Dendritic cell treated with granulocyte-macrophage colony-stimulating factor and Interleukin-4, amounts not matched to agents 40 ng/mL and 50 ng/mL, for 4 days (primary cell): Measurements from ENCODE around the gene TRIP4.
"Not testable (repeated sequence)": the region's sequence is repeated elsewhere in the genome, so short reads cannot be mapped to it uniquely, and the experiment has no call there.

Source experiments
- H3K27ac Mint-ChIP-seq: one replicate; pipeline ENCODE4 v1.8.0; 2022; ENCODE audit warnings: mild to moderate bottlenecking, mixed read lengths
- H3K27me3 Mint-ChIP-seq: one replicate; pipeline ENCODE4 v1.8.0; 2022; ENCODE audit warnings: mild to moderate bottlenecking, mixed read lengths
- H3K36me3 Mint-ChIP-seq: one replicate; pipeline ENCODE4 v1.8.0; 2022; ENCODE audit warnings: low read depth, mixed read lengths
- H3K4me1 Mint-ChIP-seq: one replicate; pipeline ENCODE4 v1.8.0; 2022; ENCODE audit warnings: low read depth, mixed read lengths
- H3K4me3 Mint-ChIP-seq: one replicate; pipeline ENCODE4 v1.8.0; 2022; ENCODE audit warnings: mild to moderate bottlenecking, moderate library complexity, mixed read lengths
- H3K9me3 Mint-ChIP-seq: one replicate; pipeline ENCODE4 v1.8.0; 2022; ENCODE audit warnings: mixed read lengths
- intact Hi-C: fragments of 100-400 bp; cut with micrococcal nuclease; formaldehyde crosslinking; loops from one replicate; pipeline ENCODE4 v1.15.0; 2022

Gene TRIP4

GRCh38 chr15:64356710-64357040 is 31.0 kb upstream of the TRIP4 start:
- H3K4me1 Mint-ChIP-seq, result peaks cover 23% of the 10 kb centered on the region
- H3K4me3 Mint-ChIP-seq, result peak overlapping the region; percentile 98
- intact Hi-C loops, result loop anchor here (1.0 to 10.0 kb wide), 2 partner anchors 31 to 152 kb away; partner anchors contain the start of gene TRIP4
- no peaks in the 10 kb centered on the region for H3K9me3 Mint-ChIP-seq
- H3K27ac Mint-ChIP-seq, result peak overlapping the region; percentile 94
- peaks cover 19% of the 10 kb centered on the region for H3K36me3 Mint-ChIP-seq
- no peaks in the 10 kb centered on the region for H3K27me3 Mint-ChIP-seq

GRCh38 chr15:64361259-64361658 is 26.4 kb upstream of the TRIP4 start:
- intact Hi-C loops, result no loop called here
- H3K27ac Mint-ChIP-seq, result no peak overlapping the region
- H3K4me3 Mint-ChIP-seq, result no peak overlapping the region
- H3K36me3 Mint-ChIP-seq, result peaks cover 2% of the 10 kb centered on the region
- H3K4me1 Mint-ChIP-seq, result peaks cover 8% of the 10 kb centered on the region
- H3K9me3 Mint-ChIP-seq, result no peaks in the 10 kb centered on the region
- no peaks in the 10 kb centered on the region for H3K27me3 Mint-ChIP-seq

GRCh38 chr15:64369078-64369607 is 18.5 kb upstream of the TRIP4 start:
- intact Hi-C loops, result no loop called here
- H3K36me3 Mint-ChIP-seq, result no peaks in the 10 kb centered on the region

GRCh38 chr15:64371383-64371782 is 16.3 kb upstream of the TRIP4 start:
- H3K4me1 Mint-ChIP-seq, H3K36me3 Mint-ChIP-seq, H3K27ac Mint-ChIP-seq, intact Hi-C loops, H3K27me3 Mint-ChIP-seq, H3K4me3 Mint-ChIP-seq, H3K9me3 Mint-ChIP-seq: not testable (repeated sequence)

More at GRCh38 chr15:64369078-64369607, 18.5 kb upstream of the TRIP4 start:
- no peaks in the 10 kb centered on the region for H3K9me3 Mint-ChIP-seq
- H3K4me1 Mint-ChIP-seq, result no peaks in the 10 kb centered on the region
- no peaks in the 10 kb centered on the region for H3K27me3 Mint-ChIP-seq
- H3K27ac Mint-ChIP-seq, result no peak overlapping the region
- no peak overlapping the region for H3K4me3 Mint-ChIP-seq

- H3K4me1 Mint-ChIP-seq, result no peaks in the 10 kb centered on the region
- no peaks in the 10 kb centered on the region for H3K36me3 Mint-ChIP-seq
- H3K4me3 Mint-ChIP-seq, result peak overlapping the region; percentile 60
- no peak overlapping the region for H3K27ac Mint-ChIP-seq
- H3K27me3 Mint-ChIP-seq, result no peaks in the 10 kb centered on the region
- intact Hi-C loops, result no loop called here
- no peaks in the 10 kb centered on the region for H3K9me3 Mint-ChIP-seq
These were observed 14.3 kb upstream of the TRIP4 start for GRCh38 chr15:64373360-64373759.

- no peaks in the 10 kb centered on the region for H3K9me3 Mint-ChIP-seq
- intact Hi-C loops, result no loop called here
- H3K27me3 Mint-ChIP-seq, result no peaks in the 10 kb centered on the region
- H3K27ac Mint-ChIP-seq, result no peak overlapping the region
- no peaks in the 10 kb centered on the region for H3K36me3 Mint-ChIP-seq
- H3K4me1 Mint-ChIP-seq, result peaks cover 15% of the 10 kb centered on the region
- no peak overlapping the region for H3K4me3 Mint-ChIP-seq
These were observed 8.2 kb upstream of the TRIP4 start for GRCh38 chr15:64379216-64379960.

GRCh38 chr15:64380130-64380870 is 7.3 kb upstream of the TRIP4 start:
- H3K27me3 Mint-ChIP-seq, H3K9me3 Mint-ChIP-seq, intact Hi-C loops, H3K36me3 Mint-ChIP-seq: not testable (repeated sequence)
- peaks cover 15% of the 10 kb centered on the region for H3K4me1 Mint-ChIP-seq
- H3K27ac Mint-ChIP-seq, result peak overlapping the region; percentile 65
- peak overlapping the region; percentile 86 for H3K4me3 Mint-ChIP-seq

GRCh38 chr15:64381000-64381751 is 6.5 kb upstream of the TRIP4 start, which contains the start of gene PCLAF:
Gene PCLAF (minus strand): TSS chr15:64381441. CDS start chr15:64381371, 70 bp downstream.
- Mint-ChIP-seq H3K9me3 (no peaks in the 10 kb centered on the region), H3K36me3 (no peaks in the 10 kb centered on the region), H3K4me3 (peak within 1 kb of the TSS; percentile 86), H3K27ac (peak within 1 kb of the TSS; percentile 65), H3K27me3 (no peaks in the 10 kb centered on the region), H3K4me1 (peaks cover 15% of the 10 kb centered on the region)
- intact Hi-C loops, result no loop called here

GRCh38 chr15:64383760-64384159 is 3.9 kb upstream of the TRIP4 start:
- H3K36me3 Mint-ChIP-seq, result peaks cover 7% of the 10 kb centered on the region
- no peaks in the 10 kb centered on the region for H3K9me3 Mint-ChIP-seq

GRCh38 chr15:64386291-64386690 is 1.3 kb upstream of the TRIP4 start:
- Mint-ChIP-seq H3K9me3 (no peaks in the 10 kb centered on the region), H3K4me3 (no peak overlapping the region)

More at GRCh38 chr15:64383760-64384159, 3.9 kb upstream of the TRIP4 start:
- intact Hi-C loops, result no loop called here
- Mint-ChIP-seq H3K27me3 (no peaks in the 10 kb centered on the region), H3K27ac (no peak overlapping the region), H3K4me3 (no peak overlapping the region), H3K4me1 (peaks cover 19% of the 10 kb centered on the region)

GRCh38 chr15:64389036-64389435 is 1.4 kb downstream of the TRIP4 start:
- Mint-ChIP-seq H3K36me3 (peaks cover 32% of the 10 kb centered on the region), H3K9me3 (no peaks in the 10 kb centered on the region), H3K27ac (peak overlapping the region; percentile 91), H3K4me3 (peak overlapping the region; percentile 92), H3K4me1 (peaks cover 12% of the 10 kb centered on the region), H3K27me3 (no peaks in the 10 kb centered on the region)
- intact Hi-C loops, result loop anchor here (5.0 kb wide), 1 partner anchor 227 kb away; the partner anchor contains the start of gene PPIB

More at GRCh38 chr15:64386291-64386690, 1.3 kb upstream of the TRIP4 start:
- Mint-ChIP-seq H3K27ac (no peak overlapping the region), H3K27me3 (no peaks in the 10 kb centered on the region), H3K36me3 (peaks cover 14% of the 10 kb centered on the region), H3K4me1 (peaks cover 19% of the 10 kb centered on the region)
- intact Hi-C loops, result loop anchor here (5.0 kb wide), 1 partner anchor 224 kb away; the partner anchor contains the start of gene PPIB

GRCh38 chr15:64392471-64392870 is 4.8 kb downstream of the TRIP4 start:
- peaks cover 66% of the 10 kb centered on the region for H3K36me3 Mint-ChIP-seq
- H3K27ac Mint-ChIP-seq, H3K27me3 Mint-ChIP-seq, H3K4me3 Mint-ChIP-seq, intact Hi-C loops, H3K9me3 Mint-ChIP-seq: not testable (repeated sequence)
- H3K4me1 Mint-ChIP-seq, result peaks cover 12% of the 10 kb centered on the region

GRCh38 chr15:64396789-64397188 is 9.2 kb downstream of the TRIP4 start:
- no peak overlapping the region for H3K27ac Mint-ChIP-seq
- H3K36me3 Mint-ChIP-seq, result peaks cover 96% of the 10 kb centered on the region
- no peaks in the 10 kb centered on the region for H3K9me3 Mint-ChIP-seq
- no peaks in the 10 kb centered on the region for H3K27me3 Mint-ChIP-seq
- no peaks in the 10 kb centered on the region for H3K4me1 Mint-ChIP-seq
- no peak overlapping the region for H3K4me3 Mint-ChIP-seq
- intact Hi-C loops, result no loop called here
